ENCODE data around the gene HOXD12. TPM values are rescaled to one million over a fixed set of nuclear protein-coding genes. Genes with fewer than 3 reads are reported as not detected.

Gene HOXD12
- not detected for polyA plus RNA-seq (2012; ENCODE audit: insufficient read depth, insufficient read length, low read depth)

GRCh38 chr2:176099728-176100546 lies at the start of gene HOXD12:
Gene HOXD12, plus strand, starts transcription at chr2:176099795. Its CDS starts 7 bp downstream, at chr2:176099802.
- H3K4me1 ChIP-seq = peaks cover 2% of the 10 kb centered on the region; the same call in 1 of the 2 replicates

GRCh38 chr2:176056406-176056805 lies 43.2 kb upstream of the HOXD12 start:
- Histone ChIP-seq H3K9me3 (no peaks in the 10 kb centered on the region), H3K27me3 (no peaks in the 10 kb centered on the region), H3K4me1 (0 out of 2 replicates have a peak, but pooled peaks cover 8% of the 10 kb centered on the region), H3K4me3 (ENCODE audit: low read depth, low read length) (no peak overlapping the region), H3K36me3 (no peaks in the 10 kb centered on the region)
- TF ChIP-seq CTCF (IDR thresholded peaks at IDR 0.05; ENCODE audit: low read depth, low read length) = no peak
- peak; percentile 63 for DNase-seq

More at GRCh38 chr2:176099728-176100546, at the start of gene HOXD12:
- Histone ChIP-seq H3K4me3 (ENCODE audit: low read depth, low read length) (peak within 1 kb of the TSS; percentile 52), H3K27me3 (peaks cover 96% of the 10 kb centered on the region), H3K36me3 (no peaks in the 10 kb centered on the region), H3K9me3 (no peaks in the 10 kb centered on the region)
- TF ChIP-seq CTCF (IDR thresholded peaks at IDR 0.05; ENCODE audit: low read depth, low read length) = no peak
- DNase-seq = no peak

GRCh38 chr2:176063958-176064357 lies 35.6 kb upstream of the HOXD12 start:
- Histone ChIP-seq H3K27me3 (no peaks in the 10 kb centered on the region), H3K4me1 (no peaks in the 10 kb centered on the region), H3K4me3 (ENCODE audit: low read depth, low read length) (no peak overlapping the region), H3K36me3 (no peaks in the 10 kb centered on the region), H3K9me3 (no peaks in the 10 kb centered on the region)
- no peak for TF ChIP-seq CTCF (IDR thresholded peaks at IDR 0.05; ENCODE audit: low read depth, low read length)
- no peak for DNase-seq

GRCh38 chr2:176066645-176067588 lies 32.7 kb upstream of the HOXD12 start:
- DNase-seq = no peak
- Histone ChIP-seq H3K9me3 (no peaks in the 10 kb centered on the region), H3K36me3 (no peaks in the 10 kb centered on the region), H3K27me3 (no peaks in the 10 kb centered on the region), H3K4me1 (no peaks in the 10 kb centered on the region), H3K4me3 (ENCODE audit: low read depth, low read length) (no peak overlapping the region)
- no peak for TF ChIP-seq CTCF (IDR thresholded peaks at IDR 0.05; ENCODE audit: low read depth, low read length)

- Histone ChIP-seq H3K4me3 (ENCODE audit: low read depth, low read length) (no peak overlapping the region), H3K27me3 (no peaks in the 10 kb centered on the region), H3K9me3 (no peaks in the 10 kb centered on the region), H3K36me3 (no peaks in the 10 kb centered on the region), H3K4me1 (no peaks in the 10 kb centered on the region)
- DNase-seq = no peak
- TF ChIP-seq CTCF (IDR thresholded peaks at IDR 0.05; ENCODE audit: low read depth, low read length) = no peak
Observed at GRCh38 chr2:176067589-176068418, 31.8 kb upstream of the HOXD12 start.

All from BE2C (cell line).